DMS53 treated with DMSO at 0.1 percent for 48 hours (cell line): Measurements from ENCODE around the gene LGALS7B.
"Not testable (repeated sequence)": the region's sequence is repeated elsewhere in the genome, so short reads cannot be mapped to it uniquely, and the experiment has no call there.

Experiments used
- DNase-seq: peaks from one replicate; lab custom pipeline; 2025; ENCODE audit not compliant: unreplicated experiment; lab: John Stamatoyannopoulos, UW

The LGALS7B gene

DNA sequence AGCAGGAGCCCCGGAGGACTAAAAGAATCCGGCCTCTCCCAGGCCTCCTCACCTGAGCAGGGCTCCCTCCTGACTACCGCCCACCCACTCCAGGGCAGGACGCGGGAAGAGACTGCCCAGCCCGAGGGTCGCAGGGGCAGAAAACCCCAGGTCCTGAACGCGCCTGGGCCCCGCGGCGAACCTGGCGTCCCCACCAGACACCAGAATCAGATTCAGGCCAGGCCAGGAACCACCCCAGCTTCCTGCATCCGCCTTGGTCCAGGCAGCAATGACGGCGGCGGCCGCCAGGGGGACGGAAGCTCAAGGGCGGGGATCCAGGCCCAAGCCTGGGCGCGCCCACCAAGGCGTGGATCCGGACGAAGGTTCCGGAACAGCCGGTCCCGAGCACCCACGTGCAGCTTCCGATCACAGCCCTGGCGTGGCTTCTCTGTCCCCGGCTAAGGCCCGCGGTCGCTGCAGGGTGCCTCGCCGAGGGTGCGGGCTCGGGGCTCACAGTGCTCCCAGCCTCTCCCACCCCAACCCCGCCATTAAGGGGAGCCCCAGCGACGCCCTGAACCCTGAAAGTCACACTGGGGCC lies 19.3 kb upstream of the LGALS7B start:
- DNase-seq, result peak; percentile 33

DNA sequence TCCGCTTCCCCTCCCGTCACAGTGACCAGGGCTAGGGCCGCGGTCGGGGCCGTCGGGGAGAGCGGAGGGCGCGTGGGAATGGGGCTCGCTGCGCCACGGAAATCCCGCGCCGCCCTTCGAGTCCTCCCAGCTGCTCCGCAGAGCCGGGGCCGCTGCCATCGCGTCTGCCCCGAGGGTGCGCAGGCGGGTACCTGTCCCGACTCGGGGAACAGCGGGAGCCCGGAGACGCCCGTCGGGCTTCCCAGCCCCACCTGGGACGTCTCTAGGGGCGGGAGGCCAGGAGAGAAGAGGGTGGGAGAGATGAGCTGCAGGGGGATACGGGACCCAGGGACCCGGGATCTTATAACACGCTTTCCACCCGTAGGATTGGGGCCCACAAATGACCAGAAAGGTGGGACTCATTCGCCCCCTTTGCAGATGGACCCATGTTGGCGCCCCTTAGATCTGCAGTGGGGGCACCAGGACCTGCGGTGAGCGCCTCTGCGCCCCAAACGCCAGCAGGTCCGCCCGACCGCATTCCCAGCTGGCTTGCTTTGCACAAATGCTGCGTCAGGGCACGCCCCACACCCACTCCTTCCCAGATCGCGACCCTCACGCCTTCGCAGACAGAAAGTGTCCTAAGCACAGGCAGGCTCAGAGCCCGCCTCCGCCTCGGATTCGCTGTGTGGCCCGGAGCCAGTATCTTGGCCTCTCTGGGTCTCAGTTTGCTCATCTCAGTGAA lies 18.6 kb upstream of the LGALS7B start:
- DNase-seq, result not testable (repeated sequence)

DNA sequence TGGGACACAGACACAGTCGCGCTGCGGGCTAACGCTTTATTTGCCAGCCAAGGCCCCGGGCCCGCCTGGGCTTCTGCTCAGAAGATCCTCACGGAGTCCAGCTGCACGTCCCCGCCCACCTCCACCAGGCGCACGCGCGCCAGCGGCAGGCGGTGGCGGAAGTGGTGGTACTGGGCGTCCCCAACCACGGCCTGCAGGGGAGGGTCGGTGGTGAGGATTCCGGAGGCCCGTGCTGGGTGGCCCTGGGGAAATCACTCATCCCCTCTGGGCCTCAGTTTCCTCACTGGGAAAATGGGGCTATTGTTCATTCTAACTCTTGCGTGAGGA lies 18.1 kb upstream of the LGALS7B start:
- not testable (repeated sequence) for DNase-seq

DNA sequence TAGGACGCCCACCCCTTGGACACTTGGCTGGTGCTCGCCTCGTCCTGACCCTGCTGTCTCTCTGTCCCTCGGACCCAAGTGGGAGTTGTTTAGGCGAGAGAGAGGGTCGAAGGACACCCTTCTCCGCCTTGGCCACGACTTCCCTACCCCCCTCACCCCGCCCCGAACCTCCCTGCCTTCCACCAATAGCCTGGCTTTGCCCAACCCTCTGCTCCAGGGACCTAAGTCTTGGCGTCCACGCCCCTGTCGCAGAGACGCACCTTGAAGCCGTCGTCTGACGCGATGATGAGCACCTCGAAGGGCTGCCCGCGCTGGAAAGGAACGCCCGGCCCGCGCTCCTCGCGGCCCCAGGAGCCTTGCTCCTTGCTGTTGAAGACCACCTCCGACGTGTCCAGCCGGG lies 17.4 kb upstream of the LGALS7B start:
- not testable (repeated sequence) for DNase-seq

DNA sequence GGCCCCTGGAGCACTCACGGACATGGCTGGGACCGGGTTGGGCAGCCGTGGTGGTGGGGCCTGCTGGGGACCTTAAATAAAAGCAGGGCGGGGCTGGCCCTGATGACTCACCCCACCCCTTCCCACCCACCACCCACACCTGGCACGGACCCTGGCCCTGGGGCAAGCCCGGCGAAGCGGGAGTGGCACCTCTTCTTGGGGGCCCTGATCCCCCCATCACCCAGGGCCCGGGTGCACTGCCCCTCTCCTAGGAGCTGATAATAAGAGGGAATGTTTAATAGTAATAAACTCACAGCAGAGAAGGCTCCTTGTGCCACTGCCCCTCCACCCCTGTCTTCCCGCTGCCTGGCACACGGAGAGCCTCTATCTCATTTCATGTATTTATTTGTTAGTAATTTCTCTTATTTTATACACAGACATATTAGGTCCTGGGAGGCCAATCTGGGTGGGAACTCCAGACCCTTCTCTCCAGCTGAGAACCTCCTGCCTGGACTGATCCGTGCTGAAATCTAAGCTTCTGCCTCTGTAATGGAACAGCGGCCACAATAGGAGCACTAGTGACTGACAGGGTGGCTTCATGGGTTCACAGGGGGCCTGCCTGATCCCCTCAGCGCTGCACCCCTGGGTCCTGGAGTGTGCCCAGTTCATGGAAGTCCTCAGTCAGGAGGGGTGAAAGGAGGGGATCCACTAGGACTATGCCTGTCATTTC lies 15.4 kb upstream of the LGALS7B start, which contains the start of gene LGALS7:
TSS of gene LGALS7 (minus strand) at position 49 of the 709 bp plus-strand sequence. CDS start at position 24, 25 bp downstream.
- DNase-seq, result no peak

DNA sequence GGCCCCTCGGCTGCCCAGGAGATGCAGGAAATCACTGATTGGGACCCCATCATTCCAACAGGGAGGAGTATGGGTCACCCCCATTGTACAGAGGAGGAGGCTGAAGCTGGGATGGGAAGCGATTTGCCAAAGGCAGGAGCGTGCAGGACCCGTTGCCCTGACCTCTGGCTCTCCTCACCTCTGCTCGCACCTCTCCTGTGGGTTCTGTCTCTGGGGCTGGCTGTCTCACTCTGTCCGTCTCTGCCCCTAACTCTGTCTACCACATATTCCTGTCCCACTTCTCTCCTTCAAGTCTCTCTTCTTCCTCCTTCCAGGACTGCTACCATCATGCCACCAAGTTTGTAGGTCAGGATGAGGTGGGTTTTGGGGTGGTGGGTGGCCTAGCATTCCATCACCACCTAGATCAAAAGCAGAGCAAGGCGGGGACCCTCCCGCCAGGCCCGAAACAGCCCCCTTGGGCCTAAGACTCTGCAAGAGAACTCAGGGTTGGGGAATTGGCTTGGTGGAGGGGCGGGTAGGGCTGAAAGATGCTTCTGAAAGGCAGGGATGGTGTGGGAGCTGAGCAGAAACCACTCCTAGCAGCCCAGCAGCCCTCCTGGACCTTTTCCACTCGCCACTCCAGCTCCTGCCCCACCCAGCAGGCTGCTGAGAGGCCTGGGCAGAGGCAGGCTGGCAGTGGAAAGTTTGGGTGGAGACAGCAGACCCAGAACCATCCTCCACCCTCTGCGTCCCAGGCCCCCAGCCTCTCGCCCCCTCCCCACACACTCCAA lies 14.6 kb upstream of the LGALS7B start:
- no peak for DNase-seq

DNA sequence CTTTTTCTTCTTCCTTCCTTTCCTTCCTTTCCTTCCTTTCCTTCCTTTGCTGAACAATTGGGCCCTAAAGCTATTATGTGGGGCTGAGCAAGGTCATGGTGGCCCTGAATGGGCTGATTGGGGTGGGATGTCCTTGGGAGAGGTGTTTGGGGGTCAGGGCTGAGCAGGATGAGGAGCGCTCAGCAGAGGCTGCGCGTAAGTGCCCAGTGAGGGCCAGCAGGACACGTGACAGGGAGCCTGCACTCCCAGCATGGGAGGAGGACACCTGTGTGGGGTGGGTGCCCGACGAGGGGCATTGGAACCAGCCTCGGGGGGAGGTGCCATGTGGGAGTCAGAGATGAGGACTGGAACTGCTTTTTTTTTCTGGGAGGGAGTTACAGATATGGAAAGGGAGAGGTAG lies 10.3 kb upstream of the LGALS7B start:
- no peak for DNase-seq

DNA sequence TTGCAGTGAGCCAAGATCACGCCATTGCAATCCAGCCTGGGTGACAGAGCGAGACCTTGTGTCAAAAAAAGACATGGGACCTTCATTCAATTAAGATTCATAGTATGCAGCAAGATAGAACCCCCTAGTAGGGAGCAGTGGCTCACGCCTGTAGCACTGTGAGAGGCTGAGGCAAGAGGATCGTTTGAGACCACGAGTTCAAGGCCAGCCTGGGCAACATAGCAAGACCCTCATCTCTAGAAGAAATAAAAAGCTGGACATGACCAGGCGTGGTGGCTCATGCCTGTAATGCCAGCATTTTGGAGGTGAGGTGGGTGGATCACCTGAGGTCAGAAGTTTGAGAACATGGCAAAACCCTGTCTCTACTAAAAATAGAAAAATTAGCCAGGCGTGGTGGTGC lies 8.6 kb upstream of the LGALS7B start:
- DNase-seq, result no peak

DNA sequence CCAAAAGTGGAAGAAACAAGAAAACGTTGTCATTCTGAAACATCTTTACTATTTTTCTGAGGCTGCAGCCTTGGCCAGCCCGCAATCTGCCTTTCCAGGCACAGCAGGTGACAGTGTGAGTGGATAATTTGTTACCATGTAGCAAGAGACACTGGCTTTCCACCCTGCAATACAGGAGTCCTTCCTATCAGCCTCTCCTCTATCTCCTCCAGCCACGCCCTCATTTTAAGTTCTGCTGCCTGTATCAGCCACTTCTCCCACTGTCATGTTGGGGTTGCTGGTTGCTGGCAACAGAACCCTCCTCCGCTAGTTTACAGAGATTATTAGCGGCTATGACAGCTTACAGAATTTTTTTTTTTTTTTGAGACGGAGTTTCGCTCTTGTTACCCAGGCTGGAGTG lies 7.9 kb upstream of the LGALS7B start:
- DNase-seq, result no peak

DNA sequence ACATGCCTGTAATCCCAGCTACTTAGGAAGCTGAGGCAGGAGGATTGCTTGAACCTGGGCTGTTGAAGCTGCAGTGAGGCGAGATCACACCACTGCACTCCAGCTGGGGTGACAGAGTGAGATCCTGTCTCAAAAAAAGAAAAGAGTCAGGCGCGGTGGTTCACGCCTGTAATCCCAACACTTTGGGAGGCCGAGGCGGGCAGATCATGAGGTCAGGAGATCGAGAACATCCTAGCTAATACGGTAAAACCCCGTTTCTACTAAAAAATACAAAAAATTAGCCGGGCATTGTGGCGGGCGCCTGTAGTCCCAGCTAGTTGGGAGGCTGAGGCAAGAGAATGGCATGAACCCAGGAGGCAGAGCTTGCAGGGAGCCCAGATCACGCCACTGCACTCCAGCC lies 6.8 kb upstream of the LGALS7B start:
- DNase-seq, result not testable (repeated sequence)

DNA sequence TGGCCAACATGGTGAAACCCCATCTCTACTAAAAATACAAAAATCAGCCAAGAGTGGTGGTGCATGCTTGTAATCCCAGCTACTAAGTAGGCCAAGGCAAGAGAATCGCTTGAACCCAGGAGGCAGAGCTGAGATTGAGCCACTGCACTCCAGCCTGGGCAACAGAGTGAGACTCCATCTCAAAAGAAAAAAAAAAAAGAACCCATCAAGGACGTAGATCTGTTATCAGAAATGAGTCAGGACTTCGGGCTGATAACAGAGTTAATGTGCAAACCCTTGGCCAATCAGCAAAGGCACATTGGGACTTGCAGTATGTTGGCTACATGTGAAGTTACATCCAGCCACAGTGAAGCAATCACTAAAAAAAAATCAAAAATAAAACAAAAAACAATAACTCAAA lies 4.8 kb upstream of the LGALS7B start:
- no peak for DNase-seq

DNA sequence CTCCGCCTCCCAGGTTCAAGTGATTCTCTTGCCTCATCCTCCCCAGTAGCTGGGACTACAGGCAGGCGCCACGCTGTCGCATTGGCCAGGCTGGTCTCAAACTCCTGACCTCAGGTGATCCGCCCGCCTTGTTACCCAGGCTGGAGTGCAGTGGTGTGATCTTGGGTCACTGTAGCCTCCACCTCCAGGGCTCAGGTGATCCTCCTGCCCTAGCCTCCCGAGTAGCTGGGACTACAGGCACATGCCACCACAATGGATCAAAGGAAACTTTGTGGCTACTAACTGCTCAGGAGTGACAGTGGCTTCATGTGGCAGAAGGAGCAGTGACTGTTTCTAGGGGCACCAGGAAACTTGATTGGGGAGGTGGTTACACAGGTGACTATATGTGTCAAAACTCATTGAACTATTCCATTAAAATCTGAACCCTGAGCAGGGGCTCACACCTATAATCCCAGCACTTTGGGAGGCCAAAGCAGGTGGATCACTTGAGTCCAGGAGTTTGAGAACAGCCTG lies 3.8 kb upstream of the LGALS7B start:
- DNase-seq, result no peak

DNA sequence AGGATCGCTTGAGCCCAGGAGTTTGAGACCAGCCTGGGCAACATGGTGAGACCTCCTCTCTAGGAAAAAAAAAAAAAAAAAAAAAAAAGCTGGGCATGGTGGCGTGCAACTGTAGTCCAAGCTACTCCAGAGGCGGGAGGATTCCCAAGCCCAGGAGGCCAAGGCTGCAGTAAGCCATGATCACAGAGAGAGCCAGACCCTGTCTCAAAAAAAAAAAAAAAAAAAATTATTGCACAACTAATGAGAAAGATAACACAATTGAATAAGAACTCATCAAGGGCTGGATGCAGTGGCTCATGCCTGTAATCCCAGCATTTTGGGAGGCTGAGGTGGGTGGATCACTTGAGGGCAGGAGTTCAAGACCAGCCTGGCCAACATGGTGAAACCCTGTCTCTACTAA lies 2.9 kb upstream of the LGALS7B start:
- DNase-seq, result not testable (repeated sequence)

DNA sequence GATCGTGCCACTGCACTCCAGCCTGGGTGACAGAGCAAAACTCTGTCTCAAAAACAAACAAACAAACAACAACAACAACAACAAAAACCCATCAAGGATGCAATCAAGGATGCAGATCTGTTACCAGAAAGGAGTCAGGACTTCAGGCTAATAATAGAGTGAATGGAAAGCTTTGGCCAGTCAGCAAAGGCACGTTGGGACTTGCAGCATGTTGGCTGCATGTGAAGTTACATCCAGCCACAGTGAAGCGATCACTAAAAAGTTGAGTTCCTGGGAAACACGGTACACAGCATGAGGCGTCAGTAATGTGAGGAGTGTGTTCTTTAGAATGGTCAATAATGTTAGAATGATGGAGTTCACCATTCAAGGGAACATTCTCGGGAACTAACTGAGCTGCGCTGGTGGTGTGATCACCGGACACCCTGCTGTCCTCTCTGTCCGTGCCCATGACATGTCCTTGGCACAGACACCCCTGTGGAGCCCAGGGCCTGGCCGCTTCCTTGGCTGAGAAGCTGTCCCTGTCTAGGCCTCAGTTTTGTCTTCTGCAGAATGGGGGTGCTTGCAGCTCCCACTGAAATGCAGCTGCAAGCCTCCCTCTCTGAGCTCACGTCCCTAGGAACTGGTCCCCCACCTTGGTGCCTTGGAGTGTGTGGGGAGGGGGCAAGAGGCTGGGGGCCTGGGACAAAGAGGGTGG lies 2.3 kb upstream of the LGALS7B start:
- DNase-seq, result no peak

DNA sequence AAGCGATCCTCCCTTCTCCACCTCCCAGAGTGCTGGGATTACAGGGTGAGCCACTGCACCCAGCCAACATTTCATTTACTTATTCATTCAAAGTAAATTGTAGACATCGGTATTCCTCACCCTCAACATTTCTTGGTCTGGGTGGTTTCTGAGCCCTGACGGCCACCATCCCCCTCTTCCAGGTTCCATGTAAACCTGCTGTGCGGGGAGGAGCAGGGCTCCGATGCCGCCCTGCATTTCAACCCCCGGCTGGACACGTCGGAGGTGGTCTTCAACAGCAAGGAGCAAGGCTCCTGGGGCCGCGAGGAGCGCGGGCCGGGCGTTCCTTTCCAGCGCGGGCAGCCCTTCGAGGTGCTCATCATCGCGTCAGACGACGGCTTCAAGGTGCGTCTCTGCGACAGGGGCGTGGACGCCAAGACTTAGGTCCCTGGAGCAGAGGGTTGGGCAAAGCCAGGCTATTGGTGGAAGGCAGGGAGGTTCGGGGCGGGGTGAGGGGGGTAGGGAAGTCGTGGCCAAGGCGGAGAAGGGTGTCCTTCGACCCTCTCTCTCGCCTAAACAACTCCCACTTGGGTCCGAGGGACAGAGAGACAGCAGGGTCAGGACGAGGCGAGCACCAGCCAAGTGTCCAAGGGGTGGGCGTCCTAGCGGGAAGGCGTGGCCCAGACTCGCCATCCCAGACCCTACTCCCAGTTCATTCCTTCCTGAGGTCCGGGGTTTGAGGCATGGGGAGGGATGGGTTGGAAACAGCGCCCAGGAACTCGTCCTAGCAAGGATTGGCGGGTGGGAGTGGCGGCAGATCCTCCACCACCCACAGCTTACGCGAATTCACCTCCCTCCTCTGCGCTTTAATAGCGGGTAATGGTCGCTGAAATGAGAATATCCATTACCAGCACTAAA lies 1.8 kb downstream of the LGALS7B start:
- not testable (repeated sequence) for DNase-seq

DNA sequence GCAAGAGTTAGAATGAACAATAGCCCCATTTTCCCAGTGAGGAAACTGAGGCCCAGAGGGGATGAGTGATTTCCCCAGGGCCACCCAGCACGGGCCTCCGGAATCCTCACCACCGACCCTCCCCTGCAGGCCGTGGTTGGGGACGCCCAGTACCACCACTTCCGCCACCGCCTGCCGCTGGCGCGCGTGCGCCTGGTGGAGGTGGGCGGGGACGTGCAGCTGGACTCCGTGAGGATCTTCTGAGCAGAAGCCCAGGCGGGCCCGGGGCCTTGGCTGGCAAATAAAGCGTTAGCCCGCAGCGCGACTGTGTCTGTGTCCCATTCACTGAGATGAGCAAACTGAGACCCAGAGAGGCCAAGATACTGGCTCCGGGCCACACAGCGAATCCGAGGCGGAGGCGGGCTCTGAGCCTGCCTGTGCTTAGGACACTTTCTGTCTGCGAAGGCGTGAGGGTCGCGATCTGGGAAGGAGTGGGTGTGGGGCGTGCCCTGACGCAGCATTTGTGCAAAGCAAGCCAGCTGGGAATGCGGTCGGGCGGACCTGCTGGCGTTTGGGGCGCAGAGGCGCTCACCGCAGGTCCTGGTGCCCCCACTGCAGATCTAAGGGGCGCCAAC lies 2.6 kb downstream of the LGALS7B start:
- DNase-seq, result not testable (repeated sequence)

DNA sequence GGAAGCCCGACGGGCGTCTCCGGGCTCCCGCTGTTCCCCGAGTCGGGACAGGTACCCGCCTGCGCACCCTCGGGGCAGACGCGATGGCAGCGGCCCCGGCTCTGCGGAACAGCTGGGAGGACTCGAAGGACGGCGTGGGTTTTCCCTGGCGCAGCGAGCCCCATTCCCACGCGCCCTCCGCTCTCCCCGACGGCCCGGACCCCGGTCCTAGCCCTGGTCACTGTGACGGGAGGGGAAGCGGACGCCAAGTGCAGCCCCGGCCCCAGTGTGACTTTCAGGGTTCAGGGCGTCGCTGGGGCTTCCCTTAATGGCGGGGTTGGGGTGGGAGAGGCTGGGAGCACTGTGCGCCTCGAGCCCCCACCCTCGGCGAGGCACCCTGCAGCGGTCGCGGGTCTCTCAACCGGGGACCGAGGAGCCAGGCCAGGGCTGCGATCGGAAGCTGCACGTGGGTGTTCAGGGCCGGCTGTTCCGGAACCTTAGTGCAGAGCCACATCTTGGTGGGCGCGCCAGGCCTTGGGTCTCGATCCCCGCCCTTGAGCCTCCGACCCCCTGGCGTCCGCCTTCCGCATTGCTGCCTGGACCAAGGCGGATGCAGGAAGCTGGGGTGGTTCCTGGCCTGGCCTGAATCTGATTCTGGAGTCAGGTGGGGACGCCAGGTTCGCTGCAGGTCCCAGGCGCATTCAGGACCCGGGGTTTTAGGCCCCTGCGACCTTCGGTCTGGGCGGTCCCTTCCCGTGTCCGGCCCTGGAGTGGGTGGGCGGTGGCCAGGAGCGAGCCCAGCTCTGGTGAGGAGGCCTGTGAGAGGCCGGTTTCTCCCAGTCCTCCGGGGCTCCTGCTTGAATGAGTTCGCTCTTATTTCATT lies 3.5 kb downstream of the LGALS7B start:
- no peak for DNase-seq

DNA sequence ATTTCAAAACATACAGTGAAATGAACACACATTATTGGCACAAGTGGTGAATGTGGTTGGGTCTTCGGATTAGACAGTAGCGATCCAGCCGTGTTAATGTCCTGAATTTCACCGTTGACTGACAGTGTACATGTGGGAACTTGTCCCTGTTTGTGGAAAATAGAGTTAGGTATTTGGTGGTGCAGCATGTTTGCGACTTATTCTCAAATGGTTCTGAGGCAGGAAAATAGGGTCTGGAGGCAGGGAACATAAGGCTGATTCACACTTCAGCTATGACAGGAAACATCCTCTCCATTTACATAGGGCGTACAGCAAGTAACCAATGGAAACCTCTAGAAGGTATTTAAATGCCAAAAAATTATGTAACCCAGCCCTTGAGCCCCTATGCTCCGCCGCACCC lies 4.2 kb downstream of the LGALS7B start:
- DNase-seq, result peak; percentile 2
